Heart left ventricle (tissue), 16 donors: ENCODE results near the gene EP400. TPM values are rescaled to one million over a fixed set of nuclear protein-coding genes. Genes with fewer than 3 reads are reported as not detected.

Experiments
- ATAC-seq, 4 donors: fragments of 200-7000 bp; cut with Tn5 transposase; one replicate each; pipeline ENCODE4 v1.9.1; 2020 to 2022; ENCODE audit warnings: moderate library complexity in 4 of 4, mild to moderate bottlenecking in 3 of 4, moderate number of reproducible peaks in 1 of 4
- DNase-seq, 5 donors: peaks; one replicate each; pipeline ENCODE4 v3.0.0-alpha.2; 2020
- H3K27ac ChIP-seq, 12 donors: fragments of 200-600 bp; sonication (generic) in 4 of 12; one replicate each; pipeline versions ENCODE4 v1.5.0 to v1.8.0; 2016 to 2022; ENCODE audit warnings: mild to moderate bottlenecking in 2 of 12
- H3K27me3 ChIP-seq, 9 donors: fragments of 200-600 bp; sonication (generic) in 2 of 9; one replicate each; pipeline versions ENCODE4 v1.5.1 to v1.8.0; 2016 to 2022; ENCODE audit warnings: mild to moderate bottlenecking in 3 of 9
- H3K36me3 ChIP-seq, 9 donors: fragments of 200-600 bp; sonication (generic) in 2 of 9; one replicate each; pipeline versions ENCODE4 v1.5.0 to v1.8.0; 2018 to 2022; ENCODE audit warnings: mild to moderate bottlenecking in 2 of 9
- H3K4me1 ChIP-seq, 12 donors: fragments of 200-600 bp; sonication (generic) in 4 of 12; one replicate each; pipeline versions ENCODE4 v1.5.0 to v1.8.0; 2016 to 2022; ENCODE audit warnings: mild to moderate bottlenecking in 3 of 12
- H3K4me3 ChIP-seq, 12 donors: fragments of 200-600 bp; sonication (generic) in 4 of 12; one replicate each; pipeline versions ENCODE4 v1.5.0 to v1.8.0; 2017 to 2022; ENCODE audit warnings: mild to moderate bottlenecking in 9 of 12, moderate library complexity in 4 of 12
- H3K9me3 ChIP-seq, 12 donors: fragments of 200-600 bp; sonication (generic) in 4 of 12; one replicate each; pipeline versions ENCODE4 v1.5.0 to v1.8.0; 2016 to 2022; ENCODE audit warnings: mild to moderate bottlenecking in 1 of 12
- CTCF ChIP-seq, 12 donors: fragments of 200-600 bp; sonication (generic) in 4 of 12; IDR thresholded peaks; one replicate each; pipeline versions ENCODE4 v1.5.0 to v1.8.0; 2018 to 2022; ENCODE audit warnings: antibody characterized with exemption in 12 of 12, mild to moderate bottlenecking in 5 of 12
- POLR2A ChIP-seq, 2 donors: fragments of 450-650 bp; IDR thresholded peaks; one replicate each; pipeline ENCODE4 v1.6.1; 2017; ENCODE audit warnings: antibody characterized with exemption in 2 of 2, mild to moderate bottlenecking in 2 of 2, moderate library complexity in 2 of 2
- WGBS, 4 donors: extraction: QIAGEN DNeasy Blood & Tissue Kit in 2 of 4; methylation state at CpG; one replicate each; pipeline versions ENCODE4 v1.1.5 to v1.1.7; 2013 to 2018; 5-methylcytosine and 5-hydroxymethylcytosine counted together
- intact Hi-C, 10 donors: fragments of 100-400 bp; cut with DNase I; formaldehyde crosslinking; loops; one replicate each; pipeline versions ENCODE4 v1.11.1 to v1.14.2; 2022
- polyA plus RNA-seq, 2 donors: library from polyadenylated mRNA; stranded (reverse); fragments of 200-250 nt; gene quantifications; one replicate each; pipeline ENCODE4 v1.2.3, GENCODE V29; 2013
- total RNA-seq, 9 donors: library from RNA; depleted of rRNA in 2 of 9; stranded (reverse); fragments of >200 nt in 2 of 9; fragmentation: NEBNext Ultra II Directional in 3 of 9; extraction: Animal tissue kit (Norgen Biotek cat#: 25700) in 3 of 9; gene quantifications; one replicate each; pipeline versions ENCODE4 v1.1.0 to v1.2.4, GENCODE V29; 2016 to 2023
- donor health status: ischemic (EF 13 %, LVEDD 7.1; RV severe dilation, severe dysfunction).
- donor health status: healthy with polysubstance abuse.
- donor health status: DM: no; HTN: yes; CAD: no.
- donor health status: DM: no; HTN: no; CAD: no.
- donor health status: ischemic (EF 25% LVEDD 6.9; RV normal size, moderate dysfunction).
- donor health status: ischemic (EF 25% LVEDD 5.7; RV mildly dilated, moderate dysfunction).
- donor health status: healthy.
- donor health status: DM: yes; HTN: yes; CAD: no.
- donor health status: ischemic (EF 35%, LVEDD 5.7; RV mildly dilated, moderate dysfunction).
- donor health status: nonischemic (EF 11% LVEDD 7.7; RV severe dilation, severe dysfunction).
- donor health status: DM: yes; HTN: yes; CAD: no.
- donor health status: PGD.
- donor health status: ischemic (EF 29% LVEDD 5.4; RV normal size, mild dysfunction).
- donor health status: nonischemic (EF 23%, LVEDD 6.1; RV moderate dilation, normal function).

EP400 gene
- total and polyA plus RNA-seq, 11 donors: 9.8 to 27.8 (median 13.5) TPM

DNA sequence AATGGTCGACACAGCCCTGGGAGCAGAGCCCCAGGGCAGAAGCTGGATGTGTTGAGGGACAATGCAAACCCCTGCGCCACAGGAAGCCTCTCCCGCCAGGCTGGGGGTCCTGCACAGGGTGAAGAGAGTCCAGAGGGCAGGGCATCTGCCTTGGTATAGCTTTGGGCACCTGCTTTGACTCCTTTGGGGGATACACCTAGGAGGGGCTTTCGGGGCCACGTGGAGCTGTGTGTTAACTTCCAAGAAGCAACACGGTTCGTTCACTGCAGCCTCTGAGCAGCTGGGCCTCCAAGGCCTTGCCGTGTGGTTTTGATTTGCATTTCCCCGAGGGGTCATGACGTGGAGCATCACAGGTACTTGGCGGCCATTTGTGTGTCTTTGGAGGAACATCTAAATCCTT, 26.5 kb upstream of the EP400 start:
- H3K36me3 ChIP-seq: peaks cover 0 to 41% (median 31%) of the 10 kb centered on the region in 9 donors
- H3K9me3 ChIP-seq: no peaks in the 10 kb centered on the region
- DNase-seq (peak in 1 of 5 donors; percentile 33), ATAC-seq (no peak)
- WGBS, 4 donors: 88 to 93% (median 90%) methylated on average over 11 of the region's 11 CpGs
- H3K4me1 ChIP-seq: peaks cover 0 to 32% (median 9%) of the 10 kb centered on the region in 12 donors
- no peak for TF ChIP-seq CTCF (IDR thresholded peaks at IDR 0.05)
- TF ChIP-seq POLR2A (IDR thresholded peaks at IDR 0.05): no peak
- intact Hi-C loops: loop anchor here in 1 of 10 donors (2.0 kb wide), 1 partner anchor 18 kb away; no protein-coding TSS in a partner anchor
- H3K27ac ChIP-seq: peak overlapping the region in 6 of 12 donors; percentile 0 to 81 (median 70)
- no peaks in the 10 kb centered on the region for H3K27me3 ChIP-seq
- H3K4me3 ChIP-seq: no peak overlapping the region

GRCh38 chr12:131927110-131928079, 22.3 kb upstream of the EP400 start:
- Histone ChIP-seq H3K27me3 (no peaks in the 10 kb centered on the region), H3K27ac (peak overlapping the region in 2 of 12 donors; percentile 90 to 94), H3K4me3 (no peak overlapping the region), H3K9me3 (no peaks in the 10 kb centered on the region), H3K4me1 (peaks cover 0 to 40% (median 16%) of the 10 kb centered on the region in 12 donors), H3K36me3 (peaks cover 0 to 22% (median 9%) of the 10 kb centered on the region in 9 donors)
- WGBS, 4 donors: 80 to 94% (median 90%) methylated on average over 23 to 24 of the region's 24 CpGs
- TF ChIP-seq CTCF (IDR thresholded peaks at IDR 0.05) (no peak), POLR2A (IDR thresholded peaks at IDR 0.05) (no peak)
- no peak for ATAC-seq
- intact Hi-C loops: loop anchor here in 6 of 10 donors (2.0 kb wide), 3 partner anchors 21 to 33 kb away; partner anchors contain the start of genes EP400 (in 2 of the 6) and ULK1 (in 2 of the 6)
- DNase-seq: peak in 2 of 5 donors; percentile 26 to 46

- Histone ChIP-seq H3K36me3 (peaks cover 0 to 25% (median 16%) of the 10 kb centered on the region in 9 donors), H3K4me3 (peak overlapping the region; percentile 62 to 94 (median 82)), H3K9me3 (no peaks in the 10 kb centered on the region), H3K27ac (peak overlapping the region; percentile 86 to 97 (median 92)), H3K4me1 (peaks cover 0 to 34% (median 16%) of the 10 kb centered on the region in 12 donors), H3K27me3 (no peaks in the 10 kb centered on the region)
- DNase-seq (peak in 2 of 5 donors; percentile 24 to 50), ATAC-seq (peak in 1 of 4 donors; percentile 14)
- 33 to 42% (median 38%) methylated on average over 33 of the region's 33 CpGs for WGBS, 4 donors
- TF ChIP-seq POLR2A (IDR thresholded peaks at IDR 0.05) (no peak), CTCF (IDR thresholded peaks at IDR 0.05) (no peak)
- intact Hi-C loops: loop anchor here in 6 of 10 donors (2.0 kb wide), 3 partner anchors 21 to 33 kb away; partner anchors contain the start of genes EP400 (in 2 of the 6) and ULK1 (in 2 of the 6)
Measured at GRCh38 chr12:131928080-131928710, 21.5 kb upstream of the EP400 start.
